ENCODE results near the gene RASSF7. TPM values are rescaled to one million over a fixed set of nuclear protein-coding genes. Genes with fewer than 3 reads are reported as not detected.

The RASSF7 gene
- total and polyA plus RNA-seq, 2 donors (not counting 3 experiments of a cell fraction or from before 2014, with no cell fraction given), result 14.1 to 19.9 TPM

DNA sequence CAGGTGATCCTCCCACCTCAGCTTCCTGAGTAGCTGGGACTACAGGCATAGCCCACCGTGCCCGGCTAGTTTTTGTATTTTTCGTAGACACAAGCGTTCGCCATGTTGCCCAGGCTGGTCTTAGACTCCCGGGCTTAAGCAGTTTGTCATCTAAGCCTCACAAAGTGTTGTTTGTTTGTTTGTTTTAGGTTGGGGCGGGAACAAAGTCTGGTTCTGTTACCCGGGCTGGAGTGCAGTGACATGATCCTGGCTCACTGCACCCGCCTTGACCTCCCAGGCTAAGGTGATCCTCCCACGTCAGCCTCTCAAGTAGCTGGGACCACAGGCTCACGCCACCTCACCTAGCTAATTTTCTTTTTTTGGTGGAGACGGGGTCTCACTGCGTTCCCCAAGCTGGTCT is 42.4 kb downstream of the RASSF7 start:
- BruUV-seq (replicated peaks), result no TSS peak
- POLR2A ChIA-PET, result no interaction called here
- no peaks in the 10 kb centered on the region for H3K79me2 ChIP-seq (ENCODE audit: control insufficient read depth, insufficient read depth, low read length)
- CTCF ChIA-PET, result no interaction called here
- no peaks in the 10 kb centered on the region for H3K27me3 ChIP-seq (ENCODE audit: control insufficient read depth in 2 of 2, insufficient read depth in 2 of 2, low read length in 2 of 2)
- DNase-seq (ENCODE audit: low read depth, low spot score) (no peak), FAIRE-seq (no peak)
- no peak for TF ChIP-seq POLR2A (IDR thresholded peaks at IDR 0.05; ENCODE audit: low read depth, low read length)
- TF ChIP-seq EZH2 (IDR thresholded peaks at IDR 0.05; ENCODE audit: borderline replicate concordance, low read depth, low read length, severe bottlenecking), result no peak
- TF ChIP-seq JUN (IDR thresholded peaks at IDR 0.05; ENCODE audit: borderline replicate concordance, insufficient read depth, insufficient read length, low read depth), result no peak
- TF ChIP-seq GATA2 (IDR thresholded peaks at IDR 0.05; ENCODE audit: insufficient read depth, insufficient read length, low read depth, low read length), result no peak
- no peak for TF ChIP-seq POLR2AphosphoS5 (IDR thresholded peaks at IDR 0.05; ENCODE audit: insufficient read depth, low read depth, low read length)
- TF ChIP-seq MYC (IDR thresholded peaks at IDR 0.05; ENCODE audit: low read depth, low read length), result no peak
- TF ChIP-seq, protein P1, sequence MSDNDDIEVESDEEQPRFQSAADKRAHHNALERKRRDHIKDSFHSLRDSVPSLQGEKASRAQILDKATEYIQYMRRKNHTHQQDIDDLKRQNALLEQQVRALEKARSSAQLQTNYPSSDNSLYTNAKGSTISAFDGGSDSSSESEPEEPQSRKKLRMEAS (IDR thresholded peaks at IDR 0.05; ENCODE audit: insufficient read depth, insufficient read length), result no peak
- no peak for TF ChIP-seq FOS (IDR thresholded peaks at IDR 0.05; ENCODE audit: borderline replicate concordance, insufficient read depth, low read length)
- no peak overlapping the region for H2AFZ ChIP-seq (ENCODE audit: low read depth, low read length)
- no peaks in the 10 kb centered on the region for H4K20me1 ChIP-seq (replicated peaks; ENCODE audit: control insufficient read depth, extremely low read depth, insufficient read depth, low read length)
- dilution Hi-C loops (cut with MboI; ENCODE audit: extremely low pct_ligation_motif_present, low sequenced_read_pairs), result no loop called here
- no peak overlapping the region for H3K9ac ChIP-seq (replicated peaks; ENCODE audit: extremely low read depth, insufficient read depth, low read length)
- intact Hi-C loops (cut with micrococcal nuclease), result no loop called here
- H3K9me1 ChIP-seq (replicated peaks; ENCODE audit: control insufficient read depth, extremely low read depth, insufficient read depth, low read length), result no peaks in the 10 kb centered on the region
- no peak overlapping the region for H3K4me3 ChIP-seq (replicated peaks in 1 of 3; ENCODE audit: insufficient read depth in 1 of 3, low read depth in 1 of 3, low read length in 3 of 3)
- H3K9me3 ChIP-seq (replicated peaks; ENCODE audit: control insufficient read depth, insufficient read depth, low read length), result no peaks in the 10 kb centered on the region
- peaks cover 21 to 68% of the 10 kb centered on the region in 2 experiments for H3K36me3 ChIP-seq (ENCODE audit: control insufficient read depth in 2 of 2, extremely low read depth in 1 of 2, insufficient read depth in 2 of 2, low read length in 2 of 2)
- no peak overlapping the region for H3K27ac ChIP-seq (ENCODE audit: insufficient read depth, low read depth, low read length)
- H3K4me1 ChIP-seq (ENCODE audit: control insufficient read depth, extremely low read depth, insufficient read depth, low read length), result no peaks in the 10 kb centered on the region
- H3K4me2 ChIP-seq (ENCODE audit: insufficient read depth, low read length), result no peak overlapping the region
